HUDEP-2 (cell line): ENCODE data around the gene COL5A2.
A peak's percentile ranks its signal among the peaks of the same experiment; 100 is the strongest.

ENCODE experiments used
- DNase-seq, 76 experiments: peaks; one replicate each; lab custom pipeline; 2025; ENCODE audit not compliant: unreplicated experiment in 76 of 76; lab: John Stamatoyannopoulos, UW

The COL5A2 gene

GRCh38 chr2:189013031-189013430 is 166.5 kb downstream of the COL5A2 start:
- no peak for DNase-seq

DNA sequence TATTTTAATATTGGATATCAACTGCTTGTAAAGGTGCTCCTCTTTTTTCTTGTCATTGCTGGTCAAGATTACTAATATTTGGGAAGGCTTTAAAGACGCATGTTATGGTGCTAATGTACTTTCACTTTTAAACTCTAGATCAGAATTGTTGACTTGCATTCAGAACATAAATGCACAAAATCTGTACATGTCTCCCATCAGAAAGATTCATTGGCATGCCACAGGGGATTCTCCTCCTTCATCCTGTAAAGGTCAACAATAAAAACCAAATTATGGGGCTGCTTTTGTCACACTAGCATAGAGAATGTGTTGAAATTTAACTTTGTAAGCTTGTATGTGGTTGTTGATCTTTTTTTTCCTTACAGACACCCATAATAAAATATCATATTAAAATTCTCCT is 167.2 kb downstream of the COL5A2 start:
- DNase-seq: no peak

- no peak for DNase-seq
These were observed 169.0 kb downstream of the COL5A2 start for GRCh38 chr2:189010536-189010935.

GRCh38 chr2:189008555-189009262 is 170.9 kb downstream of the COL5A2 start:
- no peak for DNase-seq

GRCh38 chr2:189002079-189002478 is 177.5 kb downstream of the COL5A2 start:
- no peak for DNase-seq

DNA sequence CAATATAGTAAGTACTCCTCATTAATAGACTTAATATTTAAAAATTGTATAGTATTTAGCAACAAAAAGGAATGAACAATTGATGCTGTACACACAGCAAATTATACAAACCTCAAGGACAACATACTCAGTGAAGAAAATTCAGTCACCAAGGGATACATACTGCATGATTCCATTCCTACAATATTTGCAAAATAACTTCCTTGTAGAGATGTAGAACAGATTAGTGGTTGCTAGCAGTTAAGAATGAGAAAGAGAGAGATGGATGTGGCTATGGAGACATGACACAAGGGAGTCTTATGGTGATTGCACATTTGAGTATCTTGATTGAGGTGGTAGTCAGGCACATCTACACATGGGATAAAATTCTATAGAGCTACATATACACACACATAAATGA is 179.3 kb downstream of the COL5A2 start:
- no peak for DNase-seq

GRCh38 chr2:188997263-188997662 is 182.3 kb downstream of the COL5A2 start:
- no peak for DNase-seq

DNA sequence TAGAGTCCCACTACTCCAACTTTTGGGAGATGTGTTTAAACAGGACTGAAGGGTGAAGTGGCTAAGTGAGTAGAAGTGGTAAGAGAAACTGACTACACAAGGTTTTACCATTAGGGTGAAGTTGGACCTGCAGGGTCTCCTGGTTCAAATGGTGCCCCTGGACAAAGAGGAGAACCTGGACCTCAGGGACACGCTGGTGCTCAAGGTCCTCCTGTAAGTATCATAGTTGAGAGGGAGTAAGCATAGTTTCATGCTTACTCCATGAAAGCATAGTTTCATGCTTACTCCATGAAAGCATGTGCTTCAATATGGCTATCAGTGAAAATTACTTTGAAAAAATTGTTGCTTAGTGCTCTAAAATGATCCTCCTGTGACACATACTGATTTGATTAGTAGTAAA is 186.3 kb downstream of the COL5A2 start:
- no peak for DNase-seq

DNA sequence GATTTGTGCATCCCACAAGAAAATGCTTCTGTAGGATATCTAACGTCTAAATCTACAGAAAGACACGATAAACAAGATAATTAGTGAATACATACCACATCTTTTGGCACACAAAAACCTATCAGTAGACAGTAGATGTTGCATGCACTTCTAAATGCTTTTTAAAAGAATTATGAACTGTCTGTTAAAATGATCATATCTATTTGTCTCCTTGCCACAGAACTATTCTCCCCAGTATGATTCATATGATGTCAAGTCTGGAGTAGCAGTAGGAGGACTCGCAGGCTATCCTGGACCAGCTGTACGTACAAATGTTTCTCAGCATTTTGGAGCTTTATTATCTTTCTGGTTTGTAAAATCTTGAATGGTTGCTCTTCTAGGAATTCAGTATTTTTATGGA is 192.7 kb downstream of the COL5A2 start:
- no peak for DNase-seq

DNA sequence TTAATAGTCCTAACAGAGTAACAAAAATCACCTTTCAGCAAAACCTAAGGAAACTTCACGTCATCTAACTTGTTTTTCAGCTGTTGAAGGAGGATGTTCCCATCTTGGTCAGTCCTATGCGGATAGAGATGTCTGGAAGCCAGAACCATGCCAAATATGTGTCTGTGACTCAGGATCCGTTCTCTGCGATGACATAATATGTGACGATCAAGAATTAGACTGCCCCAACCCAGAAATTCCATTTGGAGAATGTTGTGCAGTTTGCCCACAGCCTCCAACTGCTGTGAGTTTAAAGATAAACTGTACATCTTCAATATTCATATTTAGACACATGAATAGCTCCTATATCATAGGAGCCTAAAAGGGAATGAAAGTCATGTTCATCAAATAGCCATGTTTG is 194.9 kb downstream of the COL5A2 start:
- no peak for DNase-seq

- no peak for DNase-seq
These were observed 195.5 kb downstream of the COL5A2 start for GRCh38 chr2:188984065-188984491.

DNA sequence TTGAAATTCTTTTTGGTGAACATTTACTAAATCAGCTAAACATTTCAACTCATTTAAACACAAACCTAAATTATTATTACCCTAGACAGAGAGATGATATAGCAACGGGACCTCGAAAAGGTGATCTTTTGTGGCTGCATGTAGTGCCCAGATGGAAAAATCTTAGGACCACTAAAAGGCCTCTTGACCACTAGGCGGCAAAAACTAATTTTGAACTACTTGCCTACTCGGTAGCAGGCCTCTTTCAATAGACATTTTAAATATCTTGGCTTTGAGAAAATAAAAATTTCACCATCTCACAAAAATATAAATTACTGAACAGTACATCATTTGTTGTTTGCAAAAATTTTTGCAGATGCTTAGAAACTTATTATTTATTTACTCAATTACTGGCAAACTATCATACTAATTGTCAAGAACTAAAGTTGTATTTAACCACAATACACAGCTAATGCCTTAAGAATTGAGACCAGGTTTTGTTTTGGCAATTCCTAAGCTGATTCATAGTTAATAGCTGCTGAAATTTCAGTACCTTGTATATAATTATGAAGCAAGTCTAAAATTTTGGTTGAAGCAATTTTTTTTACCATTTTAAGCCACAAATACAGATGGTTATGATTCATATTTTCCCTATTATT is 196.0 kb downstream of the COL5A2 start:
- peak in 4 of 76 experiments; percentile 2 to 6 (median 6) for DNase-seq
